RWPE2 (cell line): ENCODE results near the gene AFAP1L2.
A peak's percentile ranks its signal among the peaks of the same experiment; 100 is the strongest.

Source experiments
- ATAC-seq: fragments of 200-7000 bp; cut with Tn5 transposase; 3 replicates; pipeline ENCODE4 v1.9.1; 2021; ENCODE audit warnings: low read depth
- DNase-seq: peaks from one replicate; pipeline ENCODE4 v3.0.0-alpha.2; 2020; ENCODE audit warnings: low spot score
- H3K27ac ChIP-seq: fragments of 450-650 bp; 2 replicates; pipeline ENCODE4 v1.5.1; 2017; ENCODE audit warnings: mild to moderate bottlenecking; ENCODE audit not compliant: poor library complexity, severe bottlenecking
- H3K27me3 ChIP-seq: fragments of 250-450 bp; sonication (Bioruptor Pico); 2 replicates; pipeline ENCODE4 v1.5.1; 2021; ENCODE audit warnings: mild to moderate bottlenecking, moderate library complexity; ENCODE audit not compliant: insufficient read depth, poor library complexity, severe bottlenecking
- H3K36me3 ChIP-seq: fragments of 250-450 bp; sonication (Bioruptor Pico); 2 replicates; pipeline ENCODE4 v1.5.1; 2020; ENCODE audit warnings: low read depth, mild to moderate bottlenecking, moderate library complexity
- H3K4me1 ChIP-seq: fragments of 250-450 bp; sonication (Bioruptor Pico); 2 replicates; pipeline ENCODE4 v1.5.1; 2021; ENCODE audit warnings: mild to moderate bottlenecking, moderate library complexity; ENCODE audit not compliant: insufficient read depth, poor library complexity, severe bottlenecking
- H3K4me3 ChIP-seq: fragments of 250-450 bp; sonication (Bioruptor Pico); 2 replicates; pipeline ENCODE4 v1.5.1; 2021; ENCODE audit warnings: mild to moderate bottlenecking, moderate library complexity; ENCODE audit not compliant: severe bottlenecking
- H3K9me3 ChIP-seq: fragments of 250-450 bp; sonication (Bioruptor Pico); 2 replicates; pipeline ENCODE4 v1.5.1; 2021; ENCODE audit warnings: mild to moderate bottlenecking, moderate library complexity; ENCODE audit not compliant: severe bottlenecking
- CTCF ChIP-seq: fragments of 450-650 bp; IDR thresholded peaks from one replicate; pipeline ENCODE4 v1.5.1; 2017; ENCODE audit warnings: mild to moderate bottlenecking, moderate library complexity; ENCODE audit not compliant: poor library complexity, severe bottlenecking

AFAP1L2 gene

GRCh38 chr10:114395366-114396022 is 8.8 kb downstream of the AFAP1L2 start:
- no peaks in the 10 kb centered on the region for H3K9me3 ChIP-seq
- H3K4me1 ChIP-seq = peaks cover 19% of the 10 kb centered on the region
- no peak overlapping the region for H3K4me3 ChIP-seq
- H3K36me3 ChIP-seq = no peaks in the 10 kb centered on the region
- H3K27me3 ChIP-seq = no peaks in the 10 kb centered on the region
- ATAC-seq = no peak
- no peak for DNase-seq
- H3K27ac ChIP-seq = no peak overlapping the region
- no peak for TF ChIP-seq CTCF

DNA sequence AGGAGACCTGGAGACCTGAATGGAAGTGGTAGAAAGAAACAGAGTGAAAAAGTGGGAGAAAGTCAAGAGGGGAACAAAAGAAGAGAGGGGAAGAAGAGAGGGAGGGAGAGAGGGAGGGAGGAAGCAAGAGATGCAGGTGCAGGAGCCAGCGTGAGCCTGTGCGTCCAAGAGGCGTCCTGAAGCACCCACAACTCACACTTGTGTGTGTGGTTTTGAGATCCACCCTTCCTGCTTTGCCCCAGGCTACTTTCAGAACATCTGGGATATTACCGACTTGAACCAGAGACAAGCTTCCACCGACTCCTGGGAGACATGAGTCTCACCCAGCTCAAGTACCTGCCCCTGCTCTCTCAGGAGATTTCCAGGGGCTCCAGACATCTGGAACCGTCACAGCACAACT is 9.8 kb downstream of the AFAP1L2 start:
- Histone ChIP-seq H3K27ac (no peak overlapping the region), H3K4me3 (no peak overlapping the region), H3K9me3 (no peaks in the 10 kb centered on the region), H3K36me3 (no peaks in the 10 kb centered on the region), H3K27me3 (no peaks in the 10 kb centered on the region), H3K4me1 (peaks cover 29% of the 10 kb centered on the region)
- no peak for TF ChIP-seq CTCF
- DNase-seq = no peak
- ATAC-seq = 0 out of 3 replicates have a peak, but pooled peaks have one; percentile 12

GRCh38 chr10:114393886-114394285 is 10.4 kb downstream of the AFAP1L2 start:
- H3K27ac ChIP-seq = no peak overlapping the region
- no peak overlapping the region for H3K4me3 ChIP-seq
- H3K36me3 ChIP-seq = no peaks in the 10 kb centered on the region
- no peaks in the 10 kb centered on the region for H3K9me3 ChIP-seq
- no peak for ATAC-seq
- H3K4me1 ChIP-seq = peaks cover 35% of the 10 kb centered on the region
- no peaks in the 10 kb centered on the region for H3K27me3 ChIP-seq
- no peak for TF ChIP-seq CTCF
- no peak for DNase-seq

GRCh38 chr10:114393482-114393881 is 10.8 kb downstream of the AFAP1L2 start:
- peaks cover 39% of the 10 kb centered on the region for H3K4me1 ChIP-seq
- TF ChIP-seq CTCF = no peak
- DNase-seq = no peak

DNA sequence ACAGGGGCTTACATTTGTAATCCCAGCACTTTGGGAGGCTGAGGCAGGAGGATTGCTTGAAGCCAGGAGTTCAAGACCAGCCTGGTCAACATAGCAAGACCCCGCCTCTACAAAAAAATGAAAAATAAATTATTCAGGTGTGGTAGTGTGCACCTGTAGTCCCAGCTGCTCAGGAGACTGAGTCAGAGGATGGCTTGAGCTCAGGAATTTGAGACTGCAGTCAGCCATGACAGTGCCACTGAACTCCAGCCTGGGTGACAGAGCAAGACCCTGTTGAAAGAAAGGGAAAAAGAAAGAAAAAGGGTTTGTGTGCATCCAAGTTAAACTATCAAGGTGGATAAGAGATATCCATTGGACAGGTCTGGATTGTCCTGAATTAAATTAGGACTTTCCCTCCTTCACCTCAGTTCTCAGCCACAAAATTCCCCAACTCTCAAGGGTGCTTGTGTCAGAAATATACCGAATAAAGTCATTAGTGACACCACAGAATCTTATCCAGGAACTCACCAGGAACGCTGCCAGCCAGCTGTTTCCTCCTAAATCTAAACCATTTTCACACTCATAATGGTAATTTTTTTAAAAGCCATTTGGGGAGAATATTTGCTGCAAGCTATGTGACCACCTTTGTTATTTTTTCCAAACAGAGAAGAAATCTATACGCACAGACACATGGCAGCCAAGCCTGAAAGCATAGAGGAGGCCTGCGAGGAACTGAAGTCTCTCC is 12.0 kb downstream of the AFAP1L2 start:
- Histone ChIP-seq H3K4me3 (no peak overlapping the region), H3K9me3 (no peaks in the 10 kb centered on the region), H3K27ac (peak overlapping the region; percentile 76), H3K4me1 (peaks cover 42% of the 10 kb centered on the region), H3K36me3 (no peaks in the 10 kb centered on the region), H3K27me3 (no peaks in the 10 kb centered on the region)
- no peak for DNase-seq
- no peak for ATAC-seq
- TF ChIP-seq CTCF = no peak

More at GRCh38 chr10:114393482-114393881, 10.8 kb downstream of the AFAP1L2 start:
- Histone ChIP-seq H3K4me3 (no peak overlapping the region), H3K36me3 (no peaks in the 10 kb centered on the region), H3K27ac (no peak overlapping the region), H3K27me3 (no peaks in the 10 kb centered on the region), H3K9me3 (no peaks in the 10 kb centered on the region)
- no peak for ATAC-seq
